Limb (tissue), 2 donors: ENCODE data around the gene EXOC7.

Experiments
- DNase-seq, 2 donors: peaks; one replicate each; pipeline ENCODE4 v3.0.0-alpha.2; 2016; ENCODE audit errors: extremely low spot score in 2 of 2

EXOC7 gene

GRCh38 chr17:76138896-76139752 is 35.5 kb upstream of the EXOC7 start:
- no peak for DNase-seq

- DNase-seq = peak in 1 of 2 donors; percentile 71
These were observed 34.8 kb upstream of the EXOC7 start for GRCh38 chr17:76138234-76138895.

DNA sequence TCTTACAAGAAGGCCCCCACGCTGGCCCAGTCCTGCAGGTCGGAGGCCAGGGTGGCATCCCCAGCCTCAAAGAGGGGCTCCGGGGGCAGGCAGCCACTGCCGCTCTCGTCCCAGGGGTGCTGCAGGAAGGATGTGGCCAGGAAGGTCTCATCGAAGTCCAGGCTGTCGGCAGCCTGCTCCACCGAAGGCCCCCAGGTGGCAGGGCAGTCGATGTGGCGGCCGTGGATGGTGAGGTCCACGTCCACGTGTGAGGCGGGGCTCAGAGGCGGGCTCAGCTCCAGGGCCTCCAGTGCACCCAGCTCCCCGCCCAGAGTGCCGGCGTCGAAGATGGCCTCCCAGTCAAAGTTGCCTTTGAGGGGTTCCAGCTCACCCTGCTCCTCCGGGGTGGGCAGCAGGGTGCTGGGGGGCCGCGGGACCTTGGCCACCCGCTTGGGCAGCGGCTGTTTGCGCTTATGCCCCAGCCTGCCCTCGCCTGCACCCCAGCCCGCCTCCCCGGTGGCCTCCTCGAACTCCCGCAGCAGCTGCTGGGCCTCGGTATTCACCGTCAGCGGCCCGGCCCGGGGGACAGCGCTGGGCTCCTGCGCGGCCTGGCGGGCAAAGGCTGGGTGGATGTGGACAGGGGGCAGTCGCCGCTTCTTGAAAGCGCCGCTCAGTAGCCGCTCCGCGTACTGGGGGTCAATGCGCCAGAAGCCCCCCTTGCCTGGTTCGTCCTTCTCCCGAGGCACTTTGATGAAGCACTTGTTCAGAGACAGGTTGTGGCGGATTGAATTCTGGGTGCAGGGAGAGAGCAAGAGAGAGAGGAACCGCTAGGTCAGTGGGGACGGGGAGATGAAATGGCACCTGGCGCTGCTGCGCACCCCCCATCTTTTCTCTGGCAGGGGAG is 34.0 kb upstream of the EXOC7 start:
- DNase-seq = no peak

DNA sequence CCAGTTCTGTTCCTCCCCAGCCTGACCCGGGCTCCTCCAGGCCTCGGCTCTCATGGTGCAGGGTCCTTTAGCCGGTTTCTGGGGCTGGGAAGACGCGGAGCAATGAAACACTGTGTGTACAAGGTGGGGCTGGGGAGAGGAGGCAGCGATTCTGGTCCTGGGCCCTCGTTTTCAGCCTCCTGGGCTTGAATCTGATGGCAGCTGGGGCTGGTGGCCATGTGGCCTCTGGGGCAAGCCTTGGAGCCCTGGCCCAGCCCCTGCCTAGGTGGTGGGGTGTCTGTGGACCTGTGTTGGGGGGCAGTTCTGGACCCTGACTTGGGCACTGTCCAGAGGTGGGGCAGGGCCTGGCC is 33.4 kb upstream of the EXOC7 start:
- no peak for DNase-seq

DNA sequence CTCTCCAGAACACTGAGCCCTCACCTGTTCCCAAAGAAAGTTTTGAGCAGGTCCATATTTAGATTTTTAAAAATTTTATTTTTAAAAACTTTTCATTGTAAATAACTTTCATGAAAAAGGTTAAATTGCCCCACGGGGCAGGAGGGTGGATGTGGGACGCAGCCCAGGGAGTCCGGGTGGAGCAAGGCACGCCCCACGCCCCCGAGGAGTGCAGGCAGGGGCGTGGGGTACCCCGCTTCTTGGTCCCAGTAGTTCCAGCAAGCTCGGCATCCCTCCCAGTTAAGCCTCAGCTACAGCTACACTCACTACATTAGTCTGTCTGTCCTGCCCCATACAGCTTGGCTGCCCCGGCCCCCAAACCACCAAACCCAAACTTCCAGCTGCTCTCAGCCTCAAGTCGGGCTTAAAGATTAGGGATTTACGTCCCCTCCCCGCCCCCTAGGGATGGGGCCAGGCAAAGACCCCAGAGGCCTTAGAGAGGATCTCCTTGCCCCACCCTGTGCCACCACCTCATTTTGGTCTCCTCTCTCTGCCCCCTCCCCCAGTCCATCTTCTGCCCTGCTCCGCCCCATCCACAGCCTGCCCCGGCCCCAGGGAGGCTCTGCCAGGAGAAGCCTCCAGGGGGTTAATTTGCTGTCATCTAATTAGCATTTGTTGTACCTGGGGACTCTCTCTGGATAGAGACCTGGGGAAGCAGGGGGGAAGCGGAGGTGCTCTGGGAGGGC is 32.9 kb upstream of the EXOC7 start:
- DNase-seq = no peak

GRCh38 chr17:76135810-76136188 is 32.2 kb upstream of the EXOC7 start:
- no peak for DNase-seq

DNA sequence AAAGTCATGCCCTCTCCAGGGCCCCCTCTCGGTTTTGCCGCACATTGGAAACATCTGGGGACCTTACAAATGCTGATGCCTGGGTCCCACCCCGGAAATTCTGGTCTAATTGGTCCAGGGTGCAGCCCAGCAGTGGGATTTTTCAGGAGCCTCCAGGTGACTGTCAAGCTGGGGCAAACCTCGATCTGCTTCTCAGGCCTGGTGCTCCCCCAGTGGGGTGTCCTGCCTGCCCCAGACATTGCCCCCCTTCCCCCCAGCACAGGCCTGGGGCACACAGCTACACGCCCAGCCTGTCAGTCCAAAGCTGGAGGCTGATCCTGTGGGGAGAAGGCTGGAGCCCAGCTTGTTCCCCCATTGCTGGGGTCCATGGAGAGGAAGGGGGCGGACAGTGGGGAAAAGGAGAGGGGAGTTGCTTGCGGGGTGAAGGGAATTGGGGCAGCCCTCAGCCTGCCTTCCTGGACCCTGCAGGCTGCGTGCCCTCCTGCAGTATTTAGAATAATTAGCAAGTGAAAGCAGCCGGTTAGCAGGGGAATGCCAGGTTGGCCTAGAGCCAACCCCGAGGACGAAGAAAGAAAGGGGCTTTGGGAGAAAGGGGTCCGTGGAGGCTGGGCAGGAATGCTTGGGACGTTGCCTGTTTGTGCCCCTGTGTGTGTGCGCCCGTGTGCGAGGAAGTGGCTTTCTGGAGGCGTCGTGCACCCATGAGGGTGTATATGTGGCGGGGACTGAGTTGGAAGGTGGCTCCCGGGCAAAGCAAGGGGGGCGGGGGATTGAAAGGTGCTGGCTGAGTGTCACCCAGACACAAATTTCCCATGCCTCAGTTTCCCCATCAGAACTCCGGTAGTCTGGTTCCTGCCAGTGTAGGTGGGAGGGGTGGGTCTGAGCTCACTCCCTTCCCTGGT is 31.6 kb upstream of the EXOC7 start:
- DNase-seq = no peak

GRCh38 chr17:76132574-76133338 is 29.2 kb upstream of the EXOC7 start:
- no peak for DNase-seq

- DNase-seq = no peak
These were observed 28.3 kb upstream of the EXOC7 start for GRCh38 chr17:76131692-76132573.

GRCh38 chr17:76131051-76131691 is 27.6 kb upstream of the EXOC7 start:
- DNase-seq = no peak

DNA sequence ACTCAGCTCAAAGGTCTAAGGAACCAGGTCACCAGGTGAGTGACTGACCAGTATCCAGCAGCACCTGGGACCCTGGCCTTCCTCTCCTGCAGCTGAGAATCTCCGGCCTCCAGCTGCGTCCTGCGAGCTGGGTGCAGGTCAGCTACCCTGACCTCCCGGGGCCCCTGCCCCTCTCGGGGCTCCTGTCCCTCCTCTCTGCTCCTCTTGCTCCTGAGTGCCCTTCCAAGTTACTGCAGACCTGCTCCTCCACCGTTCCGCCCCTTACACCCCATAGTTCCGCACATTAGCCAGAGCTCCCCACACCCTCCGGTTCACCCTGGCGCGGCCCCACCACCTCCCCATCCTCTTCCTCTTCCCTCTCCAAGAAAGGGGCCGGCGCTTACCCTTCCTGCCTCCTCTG is 26.9 kb upstream of the EXOC7 start:
- no peak for DNase-seq

GRCh38 chr17:76125922-76126321 is 22.3 kb upstream of the EXOC7 start:
- no peak for DNase-seq

DNA sequence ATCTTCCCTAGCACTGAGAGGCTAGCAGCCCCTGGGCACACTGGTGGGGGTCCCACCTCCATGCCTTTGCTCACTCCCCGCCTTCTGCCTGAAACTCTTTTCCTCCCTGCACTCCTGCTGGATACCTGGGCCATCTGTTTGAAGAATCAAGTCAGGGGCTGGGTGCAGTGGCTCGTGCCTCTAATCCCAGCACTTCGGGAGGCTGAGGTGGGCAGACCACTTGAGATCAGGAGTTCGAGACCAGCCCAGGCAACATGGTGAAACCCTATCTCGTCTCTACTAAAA is 21.7 kb upstream of the EXOC7 start:
- DNase-seq = no peak

DNA sequence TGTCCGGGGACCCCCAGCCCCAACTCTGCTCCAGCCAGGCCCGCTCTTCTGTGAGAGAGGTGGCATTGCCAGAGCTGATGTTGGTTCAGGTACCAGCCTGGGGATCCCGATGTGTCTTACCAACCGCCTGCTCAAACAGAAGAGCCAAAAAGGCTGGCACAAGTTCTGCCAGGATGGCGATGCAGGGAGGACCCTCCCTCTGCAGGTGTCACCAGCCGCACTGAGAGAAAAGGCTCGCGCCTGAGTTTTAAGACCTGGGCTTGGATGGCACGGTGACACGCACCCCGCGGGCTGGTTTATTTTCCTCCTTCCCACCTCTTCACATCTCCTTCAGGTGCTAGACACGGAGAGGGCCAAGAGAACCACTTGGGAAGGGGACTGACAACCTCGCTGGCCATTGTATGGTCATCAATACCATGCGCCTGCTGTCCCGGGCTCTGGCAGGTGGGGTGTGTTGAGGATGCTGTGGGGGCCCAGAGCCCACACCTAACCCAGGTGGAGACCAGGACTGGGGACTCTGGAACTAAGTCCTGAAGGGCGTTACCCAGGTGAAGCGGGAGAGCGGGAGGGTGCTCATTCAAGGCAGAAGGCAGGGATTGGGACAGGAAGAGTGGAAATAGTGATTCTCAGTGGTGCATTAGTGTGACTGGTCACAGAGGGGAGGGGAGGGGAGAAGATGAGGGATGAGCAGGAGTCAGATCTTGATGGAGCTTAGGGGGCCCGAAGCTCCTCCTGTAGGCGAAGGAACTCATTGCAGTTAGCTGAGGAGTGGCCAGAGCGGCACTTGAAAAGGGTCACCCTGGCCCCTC is 21.2 kb upstream of the EXOC7 start:
- no peak for DNase-seq

DNA sequence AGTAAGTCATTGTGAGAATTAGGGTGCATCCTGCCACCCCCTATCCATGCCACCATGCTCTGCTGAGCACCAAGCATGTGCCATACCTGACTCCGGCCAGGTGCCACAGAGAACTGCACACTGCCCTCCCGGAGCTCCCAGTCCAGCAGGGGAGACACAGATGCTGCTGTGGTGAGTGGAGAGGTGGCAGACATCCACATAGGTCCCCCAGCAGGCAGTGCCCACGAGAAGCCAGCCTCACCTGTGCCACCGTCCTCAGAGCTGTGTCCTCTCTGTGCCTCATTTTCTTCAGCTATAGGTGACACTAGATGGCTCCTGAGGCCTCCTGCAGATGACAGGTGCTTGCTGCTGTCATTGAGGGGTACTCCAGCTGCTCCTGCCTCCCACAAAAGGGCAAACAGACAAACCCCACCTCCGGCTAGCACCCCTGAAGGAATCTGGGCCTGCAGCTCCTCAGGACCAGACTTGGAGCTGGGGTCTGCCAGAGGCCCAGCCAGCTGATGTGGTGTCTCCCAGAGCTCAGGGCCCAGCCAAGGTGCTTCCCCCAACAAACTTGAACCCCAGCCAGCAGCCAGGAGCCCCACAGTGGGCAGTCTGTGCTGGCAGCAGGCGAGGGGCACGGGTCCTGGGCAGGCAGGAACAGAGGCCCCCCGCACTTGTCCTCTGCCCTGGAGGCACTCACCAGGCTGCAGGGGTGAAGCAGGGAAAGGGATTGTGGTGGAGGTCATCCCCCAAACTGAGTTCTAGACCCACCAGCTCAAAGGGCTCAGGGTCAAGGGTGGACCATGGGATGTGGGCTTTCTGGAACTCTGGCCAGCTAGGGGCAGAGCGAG is 20.4 kb upstream of the EXOC7 start:
- no peak for DNase-seq

GRCh38 chr17:76123191-76123499 is 19.6 kb upstream of the EXOC7 start:
- no peak for DNase-seq
